OCI-LY3 (cell line): ENCODE measurements around the gene IQCN.

Experiments
- H2AFZ ChIP-seq: fragments of 200-600, 300-600 bp; shearing (Covaris generic); 2 replicates; pipeline ENCODE4 v1.6.0; 2014; ENCODE audit warnings: antibody characterized with exemption, low read depth, low read length
- H3K27ac ChIP-seq: fragments of 200-600, 300-600 bp; sonication (generic); 2 replicates; pipeline ENCODE4 v1.5.1; 2014; ENCODE audit warnings: mild to moderate bottlenecking, low read length, moderate library complexity, mixed read lengths
- H3K27me3 ChIP-seq: fragments of 200-600, 300-600 bp; sonication (generic); 2 replicates; pipeline ENCODE4 v1.6.1; 2014; ENCODE audit warnings: low read depth, low read length, mixed read lengths
- H3K36me3 ChIP-seq: fragments of 200-600, 300-600 bp; sonication (generic); replicated peaks from 2 replicates; pipeline ENCODE3; 2014; ENCODE audit warnings: low read depth, low read length, mixed read lengths
- H3K4me1 ChIP-seq: fragments of 300-600, 200-600 bp; sonication (generic); 2 replicates; pipeline ENCODE4 v1.6.1; 2014; ENCODE audit warnings: low read length, mixed read lengths
- H3K4me2 ChIP-seq: fragments of 200-600, 300-600 bp; sonication (generic); 2 replicates; pipeline ENCODE4 v1.6.1; 2014; ENCODE audit warnings: low read length, mixed read lengths
- H3K4me3 ChIP-seq: fragments of 300-600, 200-600 bp; sonication (generic); 2 replicates; pipeline ENCODE4 v1.5.1; 2014; ENCODE audit warnings: antibody characterized with exemption, mild to moderate bottlenecking, low read length, moderate library complexity
- H3K79me2 ChIP-seq: fragments of 300-600, 200-600 bp; shearing (Covaris generic); 2 replicates; pipeline ENCODE4 v1.6.1; 2014; ENCODE audit warnings: mild to moderate bottlenecking, low read length, mixed read lengths
- H3K9ac ChIP-seq: fragments of 300-600, 200-600 bp; shearing (Covaris generic); 2 replicates; pipeline ENCODE4 v1.6.0; 2014; ENCODE audit warnings: mild to moderate bottlenecking, low read length, moderate library complexity
- H3K9me3 ChIP-seq: fragments of 200-600, 300-600 bp; shearing (Covaris generic); 2 replicates; pipeline ENCODE4 v1.6.1; 2014; ENCODE audit warnings: low read length, mixed read lengths; ENCODE audit not compliant: insufficient read depth
- H4K20me1 ChIP-seq: fragments of 200-600, 300-600 bp; sonication (generic); 2 replicates; pipeline ENCODE4 v1.6.1; 2016; ENCODE audit warnings: low read length, mixed read lengths; ENCODE audit not compliant: insufficient read depth
- CTCF ChIP-seq: fragments of 200-600, 300-600 bp; sonication (generic); IDR thresholded peaks from 2 replicates; pipeline ENCODE4 v1.5.1; 2014; ENCODE audit warnings: antibody characterized with exemption, low read length, low read depth
- EZH2phosphoT487 ChIP-seq: fragments of 200-600 bp; shearing (Covaris generic); IDR thresholded peaks from 2 replicates; pipeline ENCODE4 v1.6.1; 2018; ENCODE audit warnings: antibody characterized with exemption, mixed run types, low read depth

Gene IQCN

DNA sequence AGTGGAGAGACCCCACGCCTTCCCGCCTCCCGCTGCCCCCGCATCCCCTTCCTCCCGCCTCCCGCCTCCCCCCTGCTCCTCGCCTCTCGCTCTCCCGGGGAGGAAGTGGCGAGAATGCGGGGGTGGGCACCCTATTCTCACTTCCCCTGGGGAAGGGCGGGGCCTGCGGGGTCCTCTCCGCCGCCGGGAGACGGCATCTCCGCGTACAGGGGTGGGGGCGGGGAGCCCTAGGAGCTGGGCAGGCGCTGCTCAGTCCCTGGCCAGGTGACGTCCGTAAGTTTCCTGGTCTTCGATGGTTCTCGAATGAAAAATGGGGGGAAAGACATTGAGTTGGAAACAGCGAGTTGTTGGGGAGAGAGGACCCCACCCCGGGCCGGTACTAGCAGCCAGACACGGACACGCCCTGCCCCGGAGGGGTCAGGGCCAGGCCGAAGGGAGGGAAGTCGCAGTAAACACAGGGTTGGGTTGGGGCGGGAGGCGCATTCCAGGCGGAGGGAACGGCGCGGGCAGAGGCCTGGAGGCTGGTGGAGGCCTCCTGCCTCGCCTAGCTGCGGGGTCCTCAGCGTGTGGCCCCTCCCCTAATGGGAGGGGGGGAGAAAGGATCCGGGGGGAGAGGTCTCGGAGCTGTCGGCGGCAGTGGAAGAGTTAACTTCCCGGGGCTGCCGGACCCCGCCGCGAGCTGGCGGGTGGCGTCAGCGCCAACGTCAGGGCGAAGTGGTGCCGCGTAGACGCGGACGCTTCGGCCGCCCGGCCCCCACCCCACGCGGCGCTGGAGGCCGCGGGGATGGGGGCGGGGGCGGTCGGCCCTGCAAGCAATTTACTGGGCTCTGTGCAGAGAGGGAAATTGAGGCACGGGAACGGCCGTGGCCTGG, 17.6 kb upstream of the IQCN start:
- Histone ChIP-seq H4K20me1 (no peaks in the 10 kb centered on the region), H3K4me3 (peak overlapping the region; percentile 80), H3K9me3 (no peaks in the 10 kb centered on the region), H3K79me2 (no peaks in the 10 kb centered on the region), H2AFZ (no peak overlapping the region), H3K4me2 (peak overlapping the region; percentile 83), H3K27me3 (no peaks in the 10 kb centered on the region), H3K4me1 (peaks cover 32% of the 10 kb centered on the region), H3K36me3 (no peaks in the 10 kb centered on the region), H3K27ac (peak overlapping the region; percentile 86), H3K9ac (peak overlapping the region; percentile 91)
- no peak for TF ChIP-seq EZH2phosphoT487
- TF ChIP-seq CTCF = no peak

- Histone ChIP-seq H3K27ac (peak overlapping the region; percentile 86), H3K9ac (peak overlapping the region; percentile 91), H3K4me1 (peaks cover 32% of the 10 kb centered on the region)
Observed at GRCh38 chr19:18291019-18291524, 16.8 kb upstream of the IQCN start.

DNA sequence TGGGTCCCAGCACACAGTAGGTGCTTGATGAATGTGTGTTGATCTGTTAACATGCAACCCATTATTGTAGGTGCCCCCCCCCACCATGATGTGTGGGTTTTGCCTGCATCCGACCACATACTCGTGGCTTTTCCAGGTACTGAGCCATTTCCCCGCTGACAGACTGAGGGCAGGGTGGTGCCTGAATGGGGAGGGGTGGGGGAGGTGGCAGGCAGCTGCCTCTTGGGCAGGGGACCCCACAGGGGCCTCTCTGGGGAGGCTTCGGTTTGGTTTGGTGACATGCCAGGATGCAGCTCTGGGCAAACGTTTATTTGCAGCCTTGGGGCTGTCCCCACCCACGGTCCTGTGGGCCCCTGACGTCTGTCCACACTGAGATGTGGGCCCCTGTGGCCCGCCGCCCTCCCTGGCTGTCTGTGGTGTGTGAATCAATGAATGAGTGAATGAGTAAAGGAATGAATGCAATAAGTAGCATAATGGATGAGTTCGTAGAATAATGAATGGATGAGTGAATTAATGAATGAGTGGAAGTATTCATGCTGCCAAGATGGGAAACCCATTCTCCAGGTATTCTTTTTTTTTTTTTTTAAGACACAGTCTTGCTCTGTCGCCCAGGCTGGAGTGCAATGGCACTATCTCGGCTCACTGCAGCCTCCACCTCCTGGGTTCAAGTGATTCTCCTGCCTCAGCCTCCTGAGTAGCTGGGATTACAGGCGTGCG, 16.2 kb upstream of the IQCN start:
- Histone ChIP-seq H3K36me3 (no peaks in the 10 kb centered on the region), H3K4me1 (peaks cover 32% of the 10 kb centered on the region), H3K27me3 (no peaks in the 10 kb centered on the region), H3K79me2 (no peaks in the 10 kb centered on the region), H2AFZ (no peak overlapping the region), H4K20me1 (no peaks in the 10 kb centered on the region), H3K9me3 (no peaks in the 10 kb centered on the region), H3K4me3 (peak overlapping the region; percentile 80), H3K4me2 (peak overlapping the region; percentile 83), H3K27ac (peak overlapping the region; percentile 86), H3K9ac (peak overlapping the region; percentile 3; the same call in 1 of the 2 replicates)
- TF ChIP-seq EZH2phosphoT487 = no peak
- TF ChIP-seq CTCF = no peak

More at GRCh38 chr19:18291019-18291524, 16.8 kb upstream of the IQCN start:
- Histone ChIP-seq H3K9me3 (no peaks in the 10 kb centered on the region), H3K4me2 (peak overlapping the region; percentile 83), H3K4me3 (peak overlapping the region; percentile 80), H2AFZ (no peak overlapping the region), H4K20me1 (no peaks in the 10 kb centered on the region), H3K36me3 (no peaks in the 10 kb centered on the region), H3K27me3 (no peaks in the 10 kb centered on the region), H3K79me2 (no peaks in the 10 kb centered on the region)
- TF ChIP-seq EZH2phosphoT487 (no peak), CTCF (0 out of 2 replicates have a peak, but pooled peaks have one; percentile 5)
